Measurements from ENCODE around the gene PTPRE. TPM values are rescaled to one million over a fixed set of nuclear protein-coding genes. Genes with fewer than 3 reads are reported as not detected.

Gene PTPRE
- total RNA-seq, 1 experiment from 2014 or later = 0.50 TPM

GRCh38 chr10:127926455-127926854 lies 19.6 kb downstream of the PTPRE start:
- H3K27me3 ChIP-seq (replicated peaks; ENCODE audit: control insufficient read depth, insufficient read depth, low read length) = no peaks in the 10 kb centered on the region
- POLR2A ChIA-PET = no interaction called here
- TF ChIP-seq, protein P1, sequence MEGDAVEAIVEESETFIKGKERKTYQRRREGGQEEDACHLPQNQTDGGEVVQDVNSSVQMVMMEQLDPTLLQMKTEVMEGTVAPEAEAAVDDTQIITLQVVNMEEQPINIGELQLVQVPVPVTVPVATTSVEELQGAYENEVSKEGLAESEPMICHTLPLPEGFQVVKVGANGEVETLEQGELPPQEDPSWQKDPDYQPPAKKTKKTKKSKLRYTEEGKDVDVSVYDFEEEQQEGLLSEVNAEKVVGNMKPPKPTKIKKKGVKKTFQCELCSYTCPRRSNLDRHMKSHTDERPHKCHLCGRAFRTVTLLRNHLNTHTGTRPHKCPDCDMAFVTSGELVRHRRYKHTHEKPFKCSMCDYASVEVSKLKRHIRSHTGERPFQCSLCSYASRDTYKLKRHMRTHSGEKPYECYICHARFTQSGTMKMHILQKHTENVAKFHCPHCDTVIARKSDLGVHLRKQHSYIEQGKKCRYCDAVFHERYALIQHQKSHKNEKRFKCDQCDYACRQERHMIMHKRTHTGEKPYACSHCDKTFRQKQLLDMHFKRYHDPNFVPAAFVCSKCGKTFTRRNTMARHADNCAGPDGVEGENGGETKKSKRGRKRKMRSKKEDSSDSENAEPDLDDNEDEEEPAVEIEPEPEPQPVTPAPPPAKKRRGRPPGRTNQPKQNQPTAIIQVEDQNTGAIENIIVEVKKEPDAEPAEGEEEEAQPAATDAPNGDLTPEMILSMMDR (IDR thresholded peaks at IDR 0.05; ENCODE audit: insufficient read depth in 1 of 2, low read depth in 1 of 2, low read length in 1 of 2, severe bottlenecking in 1 of 2, unreplicated experiment in 1 of 2) = no peak
- Mint-ChIP-seq H3K27ac (ENCODE audit: unreplicated experiment) (no peak overlapping the region), H3K4me1 (ENCODE audit: low read depth, unreplicated experiment) (peaks cover 6% of the 10 kb centered on the region), H3K9me3 (ENCODE audit: unreplicated experiment) (no peaks in the 10 kb centered on the region), H3K4me3 (ENCODE audit: unreplicated experiment) (no peak overlapping the region), H3K36me3 (ENCODE audit: insufficient read depth, unreplicated experiment) (no peaks in the 10 kb centered on the region), H3K27me3 (ENCODE audit: insufficient read depth, unreplicated experiment) (no peaks in the 10 kb centered on the region)
- H3K4me3 ChIP-seq (ENCODE audit: low read depth, low read length) = no peak overlapping the region
- intact Hi-C loops (cut with micrococcal nuclease; ENCODE audit: unreplicated experiment) = no loop called here
- BruUV-seq (replicated peaks) = no TSS peak
- H3K36me3 ChIP-seq (ENCODE audit: control insufficient read depth, insufficient read depth, low read length) = no peaks in the 10 kb centered on the region
- H3K9me3 ChIP-seq = no peaks in the 10 kb centered on the region
- DNase-seq = no peak
- CTCF ChIA-PET = interaction anchor here (0.7 kb wide), 1 partner anchor 1781 kb away, joined by 4 read pairs; no protein-coding TSS in a partner anchor
- H3K4me1 ChIP-seq = peaks cover 8% of the 10 kb centered on the region

- TF ChIP-seq, protein P1 (IDR thresholded peaks at IDR 0.05; ENCODE audit: insufficient read depth in 1 of 2, low read depth in 1 of 2, low read length in 1 of 2, severe bottlenecking in 1 of 2, unreplicated experiment in 1 of 2) = no peak
- Mint-ChIP-seq H3K27me3 (ENCODE audit: insufficient read depth, unreplicated experiment) (no peaks in the 10 kb centered on the region), H3K9me3 (ENCODE audit: unreplicated experiment) (no peaks in the 10 kb centered on the region), H3K4me1 (ENCODE audit: low read depth, unreplicated experiment) (no peaks in the 10 kb centered on the region), H3K36me3 (ENCODE audit: insufficient read depth, unreplicated experiment) (no peaks in the 10 kb centered on the region), H3K4me3 (ENCODE audit: unreplicated experiment) (no peak overlapping the region), H3K27ac (ENCODE audit: unreplicated experiment) (no peak overlapping the region)
- no peaks in the 10 kb centered on the region for H3K36me3 ChIP-seq (ENCODE audit: control insufficient read depth, insufficient read depth, low read length)
- ChIA-PET POLR2A (no interaction called here), CTCF (no interaction called here)
- H3K4me1 ChIP-seq = 0 out of 2 replicates have a peak, but pooled peaks cover 4% of the 10 kb centered on the region
- no peaks in the 10 kb centered on the region for H3K9me3 ChIP-seq
- BruUV-seq (replicated peaks) = no TSS peak
- intact Hi-C loops (cut with micrococcal nuclease; ENCODE audit: unreplicated experiment) = no loop called here
- no peak overlapping the region for H3K4me3 ChIP-seq (ENCODE audit: low read depth, low read length)
- DNase-seq = no peak
- no peaks in the 10 kb centered on the region for H3K27me3 ChIP-seq (replicated peaks; ENCODE audit: control insufficient read depth, insufficient read depth, low read length)
Observed at GRCh38 chr10:127928021-127928806, 21.3 kb downstream of the PTPRE start.

DNA sequence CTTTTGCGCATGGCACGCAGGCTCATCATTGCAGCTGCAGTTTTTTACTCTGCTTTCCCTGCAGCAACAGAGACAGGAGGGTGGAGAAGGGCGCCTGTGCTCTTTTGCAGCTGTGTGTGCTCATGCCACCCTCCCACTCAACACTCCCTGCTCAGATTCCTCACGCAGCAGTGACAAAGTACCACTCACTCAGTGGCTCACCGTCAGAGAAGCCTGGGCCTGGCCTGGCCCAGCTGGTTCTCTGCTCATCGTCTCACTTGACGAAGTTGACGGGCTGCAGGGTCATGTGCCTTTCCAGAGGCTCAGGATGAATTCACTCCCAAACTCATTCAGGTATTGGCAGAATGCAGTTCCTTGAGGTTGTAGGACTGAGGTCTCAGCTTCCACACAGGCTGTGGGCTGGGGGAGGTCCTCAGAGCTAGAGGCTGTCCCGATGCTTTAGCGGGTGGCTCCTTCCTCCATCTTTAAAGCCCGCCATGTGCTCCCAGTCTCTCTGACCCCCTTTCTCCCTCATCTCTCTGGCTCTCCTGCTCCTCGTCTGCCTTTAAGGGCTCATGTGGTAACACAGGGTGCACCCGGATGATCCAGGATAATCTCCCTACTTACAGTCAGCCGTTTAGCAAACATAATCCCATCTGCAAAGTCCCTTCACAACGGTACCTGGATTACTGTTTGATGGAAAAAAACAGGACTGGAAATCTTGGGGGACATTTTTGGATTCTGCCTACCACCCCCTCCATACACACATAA lies 25.8 kb downstream of the PTPRE start:
- no peaks in the 10 kb centered on the region for H3K4me1 ChIP-seq
- Mint-ChIP-seq H3K4me1 (ENCODE audit: low read depth, unreplicated experiment) (no peaks in the 10 kb centered on the region), H3K9me3 (ENCODE audit: unreplicated experiment) (no peaks in the 10 kb centered on the region), H3K4me3 (ENCODE audit: unreplicated experiment) (no peak overlapping the region), H3K36me3 (ENCODE audit: insufficient read depth, unreplicated experiment) (no peaks in the 10 kb centered on the region), H3K27me3 (ENCODE audit: insufficient read depth, unreplicated experiment) (peaks cover 7% of the 10 kb centered on the region), H3K27ac (ENCODE audit: unreplicated experiment) (no peak overlapping the region)
- no peaks in the 10 kb centered on the region for H3K9me3 ChIP-seq
- no peak for DNase-seq
- H3K4me3 ChIP-seq (ENCODE audit: low read depth, low read length) = no peak overlapping the region
- CTCF ChIA-PET = no interaction called here
- no TSS peak for BruUV-seq (replicated peaks)
- POLR2A ChIA-PET = no interaction called here
- H3K27me3 ChIP-seq (replicated peaks; ENCODE audit: control insufficient read depth, insufficient read depth, low read length) = no peaks in the 10 kb centered on the region
- TF ChIP-seq, protein P1 (IDR thresholded peaks at IDR 0.05; ENCODE audit: insufficient read depth in 1 of 2, low read depth in 1 of 2, low read length in 1 of 2, severe bottlenecking in 1 of 2, unreplicated experiment in 1 of 2) = no peak
- intact Hi-C loops (cut with micrococcal nuclease; ENCODE audit: unreplicated experiment) = no loop called here
- H3K36me3 ChIP-seq (ENCODE audit: control insufficient read depth, insufficient read depth, low read length) = no peaks in the 10 kb centered on the region
